GM12873 (cell line): ENCODE measurements around the gene C2CD4A.

Source experiments
- CTCF ChIP-seq: IDR thresholded peaks from 2 replicates; pipeline ENCODE4 v1.5.1; 2012; ENCODE audit warnings: low read depth, mild to moderate bottlenecking, moderate library complexity, low read length, control low read depth; ENCODE audit not compliant: insufficient read depth; ENCODE audit errors: missing control alignments

The C2CD4A gene

GRCh38 chr15:62063825-62064635 lies 2.7 kb upstream of the C2CD4A start:
- TF ChIP-seq CTCF, result no peak

GRCh38 chr15:62067448-62068044 lies 769 bp downstream of the C2CD4A start:
- no peak for TF ChIP-seq CTCF

GRCh38 chr15:62068071-62068809 lies 1.5 kb downstream of the C2CD4A start:
- TF ChIP-seq CTCF, result no peak

GRCh38 chr15:62068810-62069167 lies 2.0 kb downstream of the C2CD4A start:
- TF ChIP-seq CTCF, result no peak

GRCh38 chr15:62069551-62069950 lies 2.8 kb downstream of the C2CD4A start:
- no peak for TF ChIP-seq CTCF

GRCh38 chr15:62071711-62072308 lies 5.0 kb downstream of the C2CD4A start:
- TF ChIP-seq CTCF, result peak; percentile 58

- no peak for TF ChIP-seq CTCF
Measured at GRCh38 chr15:62075595-62076277, 9.0 kb downstream of the C2CD4A start.
